DND-41 (cell line): ENCODE measurements around the gene COL13A1.

Source experiments
- ATAC-seq: fragments of 200-7000 bp; cut with Tn5 transposase; 3 replicates; pipeline ENCODE4 v1.9.1; 2021; ENCODE audit warnings: low read depth; ENCODE audit not compliant: insufficient read depth
- DNase-seq: peaks from one replicate; pipeline ENCODE4 v3.0.0-alpha.2; 2020
- H2AFZ ChIP-seq: 2 replicates; pipeline ENCODE4 v1.6.0; 2012; ENCODE audit warnings: low read depth, low read length
- H3K27ac ChIP-seq: 2 replicates; pipeline ENCODE4 v1.5.1; 2012; ENCODE audit warnings: low read length, inconsistent platforms
- H3K27me3 ChIP-seq: fragments of 200-600 bp; sonication (generic); 2 replicates; pipeline ENCODE4 v1.6.0; 2012; ENCODE audit warnings: low read length, mild to moderate bottlenecking, inconsistent platforms; ENCODE audit not compliant: insufficient read depth, poor library complexity
- H3K36me3 ChIP-seq: 2 replicates; pipeline ENCODE4 v1.5.1; 2012; ENCODE audit warnings: low read length, inconsistent platforms; ENCODE audit not compliant: insufficient read depth
- H3K4me1 ChIP-seq: 2 replicates; pipeline ENCODE4 v1.5.1; 2012; ENCODE audit warnings: mild to moderate bottlenecking, low read length; ENCODE audit not compliant: insufficient read depth
- H3K4me2 ChIP-seq: 2 replicates; pipeline ENCODE4 v1.6.0; 2012; ENCODE audit warnings: mild to moderate bottlenecking, moderate library complexity, low read length, inconsistent platforms; ENCODE audit not compliant: insufficient read depth
- H3K4me3 ChIP-seq, 2 experiments: fragments of 200-600 bp in 1 of 2; shearing (Covaris generic) in 1 of 2; 2 replicates each; pipeline ENCODE4 v1.5.1; 2012 to 2016; ENCODE audit warnings: inconsistent platforms in 2 of 2, low read length in 2 of 2, mild to moderate bottlenecking in 2 of 2, low read depth in 1 of 2, moderate library complexity in 1 of 2
- H3K79me2 ChIP-seq: 2 replicates; pipeline ENCODE4 v1.6.0; 2012; ENCODE audit warnings: low read length, inconsistent platforms; ENCODE audit not compliant: insufficient read depth
- H3K9ac ChIP-seq: 2 replicates; pipeline ENCODE4 v1.6.0; 2012; ENCODE audit warnings: low read depth, mild to moderate bottlenecking, inconsistent platforms, low read length, moderate library complexity
- H3K9me3 ChIP-seq: 2 replicates; pipeline ENCODE4 v1.5.1; 2012; ENCODE audit warnings: low read length, moderate library complexity, mild to moderate bottlenecking, inconsistent platforms; ENCODE audit not compliant: insufficient read depth, severe bottlenecking
- H4K20me1 ChIP-seq: 2 replicates; pipeline ENCODE4 v1.6.0; 2012; ENCODE audit warnings: low read length; ENCODE audit not compliant: insufficient read depth
- CTCF ChIP-seq: IDR thresholded peaks from 2 replicates; pipeline ENCODE4 v1.5.1; 2012; ENCODE audit warnings: borderline replicate concordance, low read length, moderate library complexity, mild to moderate bottlenecking; ENCODE audit not compliant: poor library complexity, severe bottlenecking; ENCODE audit errors: extremely low read depth
- EZH2 ChIP-seq: IDR thresholded peaks from 3 replicates; pipeline ENCODE4 v1.6.1; 2012; ENCODE audit warnings: borderline replicate concordance, low read depth, mild to moderate bottlenecking, moderate library complexity, low read length, inconsistent platforms; ENCODE audit not compliant: severe bottlenecking

COL13A1 gene

GRCh38 chr10:69899727-69900595 lies 98.3 kb downstream of the COL13A1 start:
- Histone ChIP-seq H3K27me3 (no peaks in the 10 kb centered on the region), H3K9me3 (no peaks in the 10 kb centered on the region), H3K36me3 (no peaks in the 10 kb centered on the region), H3K4me1 (no peaks in the 10 kb centered on the region), H3K27ac (no peak overlapping the region), H4K20me1 (no peaks in the 10 kb centered on the region), H2AFZ (no peak overlapping the region), H3K4me3 (no peak overlapping the region), H3K9ac (no peak overlapping the region), H3K79me2 (no peaks in the 10 kb centered on the region), H3K4me2 (no peak overlapping the region)
- ATAC-seq (no peak), DNase-seq (no peak)
- no peak for TF ChIP-seq EZH2
- no peak for TF ChIP-seq CTCF

- H3K9me3 ChIP-seq = no peaks in the 10 kb centered on the region
- no peak overlapping the region for H3K27ac ChIP-seq
- H3K4me1 ChIP-seq = no peaks in the 10 kb centered on the region
- ATAC-seq (no peak), DNase-seq (no peak)
- H3K27me3 ChIP-seq = no peaks in the 10 kb centered on the region
- no peak overlapping the region for H2AFZ ChIP-seq
- no peak overlapping the region for H3K4me2 ChIP-seq
- no peak for TF ChIP-seq EZH2
- no peak for TF ChIP-seq CTCF
- H3K4me3 ChIP-seq = no peak overlapping the region
- H3K36me3 ChIP-seq = no peaks in the 10 kb centered on the region
- H4K20me1 ChIP-seq = no peaks in the 10 kb centered on the region
- H3K79me2 ChIP-seq = no peaks in the 10 kb centered on the region
- no peak overlapping the region for H3K9ac ChIP-seq
These were observed 99.3 kb downstream of the COL13A1 start for GRCh38 chr10:69901022-69901421.

- peak; percentile 67; the same call in 2 of the 3 replicates for ATAC-seq
- H4K20me1 ChIP-seq = no peaks in the 10 kb centered on the region
- H2AFZ ChIP-seq = no peak overlapping the region
- peak; percentile 26 for DNase-seq
- no peaks in the 10 kb centered on the region for H3K27me3 ChIP-seq
- no peaks in the 10 kb centered on the region for H3K79me2 ChIP-seq
- no peaks in the 10 kb centered on the region for H3K36me3 ChIP-seq
- H3K27ac ChIP-seq = no peak overlapping the region
- H3K4me1 ChIP-seq = no peaks in the 10 kb centered on the region
- H3K9me3 ChIP-seq = no peaks in the 10 kb centered on the region
- H3K9ac ChIP-seq = no peak overlapping the region
- TF ChIP-seq EZH2 = no peak
- peak; percentile 69 for TF ChIP-seq CTCF
- no peak overlapping the region for H3K4me3 ChIP-seq
- H3K4me2 ChIP-seq = no peak overlapping the region
These were observed 100.2 kb downstream of the COL13A1 start for GRCh38 chr10:69901628-69902505.
